WI38 (cell line): Measurements from ENCODE around the gene UTP14C.

Source experiments
- H3K4me3 ChIP-seq: 2 replicates; pipeline ENCODE4 v1.5.1; 2011; ENCODE audit warnings: low read depth, mild to moderate bottlenecking, control low read depth, low read length
- TF ChIP-seq, protein P1 (sequence below): IDR thresholded peaks from 2 replicates; pipeline ENCODE4 v1.5.1; 2012; ENCODE audit warnings: low read depth, mild to moderate bottlenecking, control low read depth, low read length

The UTP14C gene

DNA sequence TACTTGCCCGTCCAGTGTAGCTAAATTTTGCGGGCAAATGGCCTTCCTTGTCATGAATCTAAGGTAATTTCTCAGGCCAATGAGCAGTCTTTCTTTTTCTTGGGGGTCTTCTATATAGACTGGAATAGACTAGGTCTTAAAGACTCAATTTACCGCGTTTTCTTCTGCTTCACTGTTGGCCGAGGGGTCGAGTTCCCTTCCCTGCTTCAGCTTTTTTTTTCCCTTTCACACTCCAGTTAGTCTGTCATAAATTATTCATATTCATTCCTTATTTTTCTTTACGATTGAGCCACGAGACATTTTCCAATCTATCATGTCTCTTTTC is 12.0 kb upstream of the UTP14C start:
- peak overlapping the region; percentile 98 for H3K4me3 ChIP-seq
- TF ChIP-seq, protein P1, sequence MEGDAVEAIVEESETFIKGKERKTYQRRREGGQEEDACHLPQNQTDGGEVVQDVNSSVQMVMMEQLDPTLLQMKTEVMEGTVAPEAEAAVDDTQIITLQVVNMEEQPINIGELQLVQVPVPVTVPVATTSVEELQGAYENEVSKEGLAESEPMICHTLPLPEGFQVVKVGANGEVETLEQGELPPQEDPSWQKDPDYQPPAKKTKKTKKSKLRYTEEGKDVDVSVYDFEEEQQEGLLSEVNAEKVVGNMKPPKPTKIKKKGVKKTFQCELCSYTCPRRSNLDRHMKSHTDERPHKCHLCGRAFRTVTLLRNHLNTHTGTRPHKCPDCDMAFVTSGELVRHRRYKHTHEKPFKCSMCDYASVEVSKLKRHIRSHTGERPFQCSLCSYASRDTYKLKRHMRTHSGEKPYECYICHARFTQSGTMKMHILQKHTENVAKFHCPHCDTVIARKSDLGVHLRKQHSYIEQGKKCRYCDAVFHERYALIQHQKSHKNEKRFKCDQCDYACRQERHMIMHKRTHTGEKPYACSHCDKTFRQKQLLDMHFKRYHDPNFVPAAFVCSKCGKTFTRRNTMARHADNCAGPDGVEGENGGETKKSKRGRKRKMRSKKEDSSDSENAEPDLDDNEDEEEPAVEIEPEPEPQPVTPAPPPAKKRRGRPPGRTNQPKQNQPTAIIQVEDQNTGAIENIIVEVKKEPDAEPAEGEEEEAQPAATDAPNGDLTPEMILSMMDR: no peak

DNA sequence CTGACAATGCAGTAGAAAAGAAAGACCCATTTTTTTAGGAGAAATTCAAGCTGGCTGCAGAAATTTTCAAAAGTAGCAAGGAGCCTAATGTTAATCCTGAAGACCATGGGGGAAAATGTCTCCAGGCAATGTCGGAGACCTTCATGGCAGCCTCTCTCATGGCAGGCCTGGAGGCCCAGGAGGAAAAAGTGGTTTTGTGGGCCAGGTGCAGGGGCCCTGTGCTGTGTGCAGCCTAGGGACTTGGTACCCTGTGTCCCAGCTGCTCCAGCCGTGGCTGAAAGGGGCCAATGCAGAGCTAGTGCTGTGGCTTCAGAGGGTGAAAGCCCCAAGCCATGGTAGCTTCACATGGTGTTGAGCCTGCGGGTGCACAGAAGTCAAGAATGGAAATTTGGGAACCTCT is 8.2 kb upstream of the UTP14C start:
- no peak overlapping the region for H3K4me3 ChIP-seq

DNA sequence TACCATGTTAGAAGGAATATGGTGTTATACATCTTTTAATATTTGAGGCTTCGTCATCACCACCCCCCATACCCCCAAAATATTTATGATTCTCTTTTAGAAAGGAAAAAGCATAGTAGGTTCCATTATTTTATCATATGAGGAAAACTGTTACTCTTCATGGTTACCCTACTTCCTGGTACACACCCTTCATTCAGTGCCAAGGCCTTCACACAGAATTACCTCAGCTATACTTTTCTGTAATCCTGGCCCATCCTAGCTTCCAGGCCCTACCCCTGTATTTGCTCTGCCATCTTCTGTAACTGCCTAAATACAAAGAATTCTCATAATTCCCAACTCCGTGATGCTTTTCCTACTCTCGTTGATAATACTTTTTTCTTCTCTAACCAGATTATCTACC is 4.3 kb upstream of the UTP14C start:
- TF ChIP-seq, protein P1: no peak

More for the DNA sequence above, 8.2 kb upstream of the UTP14C start:
- TF ChIP-seq, protein P1: no peak

DNA sequence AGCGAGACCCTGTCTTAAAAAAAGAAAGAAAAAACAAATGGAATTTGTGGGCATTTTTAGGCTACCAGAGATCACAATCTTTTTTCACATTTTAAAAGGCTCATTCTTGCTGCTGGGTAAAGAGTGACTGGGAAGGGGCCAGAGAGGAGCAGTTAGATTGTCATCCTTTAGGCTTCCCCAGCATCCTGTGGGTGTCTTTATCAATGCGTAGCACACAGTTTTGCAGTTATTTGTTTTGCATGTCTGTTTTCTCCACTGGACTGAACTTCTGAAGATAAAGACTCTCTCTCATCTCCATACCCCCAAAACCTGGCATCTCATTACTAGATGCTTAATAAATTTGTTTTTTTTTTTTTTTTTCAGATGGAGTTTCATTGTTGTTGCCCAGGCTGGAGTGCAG is 2.1 kb upstream of the UTP14C start:
- TF ChIP-seq, protein P1: no peak
- no peak overlapping the region for H3K4me3 ChIP-seq

More for the DNA sequence above, 4.3 kb upstream of the UTP14C start:
- H3K4me3 ChIP-seq: no peak overlapping the region

DNA sequence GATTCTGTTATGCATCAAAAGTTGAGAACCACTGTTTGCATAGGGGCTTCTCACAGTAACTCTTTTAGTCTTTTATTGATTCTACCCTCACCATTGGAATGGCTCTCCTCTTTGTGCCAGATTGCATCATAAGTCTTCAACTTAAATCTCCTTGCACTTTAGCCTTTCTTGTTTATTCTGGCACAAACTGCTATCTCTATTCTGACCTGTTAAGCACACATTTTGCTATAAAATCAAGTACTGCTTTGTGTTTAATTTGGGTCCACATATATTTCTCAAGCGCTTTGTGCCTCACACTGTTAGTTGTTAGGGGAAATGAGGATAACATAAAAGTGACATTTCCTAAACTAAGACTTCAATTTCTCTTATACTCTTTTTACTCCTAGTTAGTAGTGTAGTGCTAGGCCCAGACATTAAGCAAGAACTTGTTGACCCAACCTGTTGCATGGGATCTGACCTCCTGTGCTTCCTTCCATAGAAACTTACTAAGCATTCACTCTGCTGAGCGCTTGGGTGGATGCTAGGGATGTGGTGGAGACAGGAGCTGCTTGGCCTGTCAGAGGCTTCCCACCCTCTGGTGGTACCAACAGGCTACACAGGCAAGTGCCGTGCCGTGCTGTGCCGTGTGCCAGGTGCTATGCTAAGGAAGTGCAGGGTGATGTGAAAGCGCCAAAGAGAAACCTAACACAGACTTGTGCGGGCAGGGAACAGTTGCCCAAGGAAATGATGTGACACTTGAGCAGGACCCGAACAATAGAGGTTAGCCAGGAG is 1.2 kb downstream of the UTP14C start:
- TF ChIP-seq, protein P1: no peak
- H3K4me3 ChIP-seq: no peak overlapping the region

DNA sequence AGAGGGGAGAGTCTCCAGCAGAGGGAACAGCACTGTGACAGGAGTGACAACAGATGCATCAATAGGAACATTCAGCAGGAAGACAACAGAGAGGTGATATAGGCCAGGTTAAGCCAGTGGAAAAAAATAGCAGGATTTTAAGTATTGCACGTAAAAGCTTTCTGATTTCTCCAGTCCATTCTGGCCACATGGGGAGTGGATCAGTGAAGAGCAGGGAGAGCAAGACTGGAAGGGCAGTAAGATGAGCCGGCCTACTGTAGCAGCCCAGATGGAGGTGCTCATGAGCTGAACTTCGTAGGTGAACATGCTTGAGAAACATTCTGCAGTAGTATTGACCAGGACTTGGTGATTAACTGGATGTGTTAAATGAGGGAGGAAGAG is 1.7 kb downstream of the UTP14C start:
- TF ChIP-seq, protein P1: no peak
- no peak overlapping the region for H3K4me3 ChIP-seq

DNA sequence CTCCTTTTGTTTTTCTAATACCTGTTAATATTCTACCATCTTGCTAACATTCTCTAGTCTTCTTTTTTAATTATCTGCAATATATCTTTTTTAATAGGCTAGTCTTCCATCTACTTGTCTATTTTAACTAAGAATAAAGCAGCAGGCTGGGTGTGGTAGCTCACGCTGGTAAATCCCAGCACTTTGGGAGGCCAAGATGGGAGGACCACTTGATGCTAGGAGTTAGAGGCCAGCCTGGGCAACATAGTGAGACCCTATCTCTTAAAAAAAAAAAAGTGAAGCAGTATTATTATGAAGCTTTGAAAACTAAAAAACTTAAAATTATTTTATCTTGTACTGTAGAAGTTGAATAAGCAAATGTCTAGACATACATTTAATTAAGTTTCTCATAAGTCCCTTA is 3.3 kb downstream of the UTP14C start:
- TF ChIP-seq, protein P1: no peak
- no peak overlapping the region for H3K4me3 ChIP-seq
